ENCODE measurements around the gene ARID5A. TPM values are rescaled to one million over a fixed set of nuclear protein-coding genes. Genes with fewer than 3 reads are reported as not detected.

The ARID5A gene
- total and polyA plus RNA-seq, 9 of the 15 experiments (the other 6 are each of a cell fraction or from before 2014, with no cell fraction given): 0.14 to 12.5 (median 3.0) TPM

DNA sequence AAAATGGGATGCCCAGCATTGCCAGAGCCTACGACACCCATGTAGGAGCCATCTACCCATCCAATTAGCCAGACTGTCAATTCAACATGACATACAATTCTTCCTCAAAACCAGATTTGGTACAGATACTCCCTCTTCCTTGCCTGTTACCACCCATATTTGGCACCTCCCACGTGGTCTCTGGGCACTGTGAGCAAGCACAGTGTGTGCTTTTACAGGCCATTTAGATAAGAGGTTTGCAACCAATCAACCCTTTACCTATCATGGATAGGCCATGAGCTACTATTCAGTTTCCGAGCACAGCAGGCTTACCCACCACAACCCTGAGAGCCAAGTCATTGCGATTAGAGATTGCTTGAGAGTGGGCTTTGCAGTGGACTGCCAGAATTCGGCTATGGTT, 40.9 kb downstream of the ARID5A start:
- H3K4me2 ChIP-seq (ENCODE audit: insufficient read depth, low read length): no peak overlapping the region
- DNase-seq (ENCODE audit: extremely low read depth in 1 of 4, low spot score in 3 of 4) (no peak), ATAC-seq (no peak), FAIRE-seq (no peak)
- intact Hi-C loops (cut with micrococcal nuclease): no loop called here
- no peak overlapping the region for H3K27ac ChIP-seq (ENCODE audit: extremely low read depth, low read depth, low read length)
- WGBS (ENCODE audit: insufficient coverage, low coverage, missing lambda C conversion rate): 47% methylated on average over 5 of the region's 5 CpGs
- no peaks in the 10 kb centered on the region for H3K79me2 ChIP-seq (ENCODE audit: control insufficient read depth, insufficient read depth, low read length)
- POLR2A ChIA-PET: interaction anchor here (0.6 kb wide), 1 partner anchor 372 kb away, joined by 3 read pairs; no protein-coding TSS in a partner anchor
- no peaks in the 10 kb centered on the region for H3K9me1 ChIP-seq (ENCODE audit: control insufficient read depth, insufficient read depth, low read length)
- in situ Hi-C loops (cut with MboI): no loop called here
- H3K4me1 ChIP-seq (replicated peaks in 1 of 2; ENCODE audit: control insufficient read depth in 2 of 2, insufficient read depth in 2 of 2, low read length in 2 of 2): no peaks in the 10 kb centered on the region
- no peak overlapping the region for H3K4me3 ChIP-seq
- H3K9ac ChIP-seq (ENCODE audit: insufficient read depth in 1 of 2, low read depth in 2 of 2, low read length in 2 of 2): no peak overlapping the region
- H4K20me1 ChIP-seq (replicated peaks; ENCODE audit: control insufficient read depth, insufficient read depth, low read length): no peaks in the 10 kb centered on the region
- CTCF ChIA-PET (ENCODE audit: low intra/inter-chr PET ratio): no interaction called here
- no peaks in the 10 kb centered on the region for H3K36me3 ChIP-seq (ENCODE audit: control insufficient read depth, insufficient read depth, low read length)
- H3K9me3 ChIP-seq (replicated peaks; ENCODE audit: control insufficient read depth, insufficient read depth, low read depth, low read length): no peaks in the 10 kb centered on the region
- TF ChIP-seq ELF4 (CRISPR knock-in tag; IDR thresholded peaks at IDR 0.05) (no peak), U2AF2 (optimal IDR thresholded peaks at IDR 0.05; ENCODE audit: low read depth, low read length) (no peak), GATAD2B (IDR thresholded peaks at IDR 0.05; ENCODE audit: borderline replicate concordance) (no peak), LCOR (CRISPR knock-in tag; IDR thresholded peaks at IDR 0.05) (no peak), MED1 (CRISPR knock-in tag; IDR thresholded peaks at IDR 0.05; ENCODE audit: borderline replicate concordance) (no peak), ZNF224 (CRISPR knock-in tag; IDR thresholded peaks at IDR 0.05) (no peak), ZZZ3 (IDR thresholded peaks at IDR 0.05) (no peak), ZFP36 (IDR thresholded peaks at IDR 0.05; ENCODE audit: low read depth, low read length, partially characterized antibody) (no peak)
- TF ChIP-seq, protein P1, sequence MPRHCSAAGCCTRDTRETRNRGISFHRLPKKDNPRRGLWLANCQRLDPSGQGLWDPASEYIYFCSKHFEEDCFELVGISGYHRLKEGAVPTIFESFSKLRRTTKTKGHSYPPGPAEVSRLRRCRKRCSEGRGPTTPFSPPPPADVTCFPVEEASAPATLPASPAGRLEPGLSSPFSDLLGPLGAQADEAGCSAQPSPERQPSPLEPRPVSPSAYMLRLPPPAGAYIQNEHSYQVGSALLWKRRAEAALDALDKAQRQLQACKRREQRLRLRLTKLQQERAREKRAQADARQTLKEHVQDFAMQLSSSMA (CRISPR knock-in tag; IDR thresholded peaks at IDR 0.05): no peak
- TF ChIP-seq, protein P2, sequence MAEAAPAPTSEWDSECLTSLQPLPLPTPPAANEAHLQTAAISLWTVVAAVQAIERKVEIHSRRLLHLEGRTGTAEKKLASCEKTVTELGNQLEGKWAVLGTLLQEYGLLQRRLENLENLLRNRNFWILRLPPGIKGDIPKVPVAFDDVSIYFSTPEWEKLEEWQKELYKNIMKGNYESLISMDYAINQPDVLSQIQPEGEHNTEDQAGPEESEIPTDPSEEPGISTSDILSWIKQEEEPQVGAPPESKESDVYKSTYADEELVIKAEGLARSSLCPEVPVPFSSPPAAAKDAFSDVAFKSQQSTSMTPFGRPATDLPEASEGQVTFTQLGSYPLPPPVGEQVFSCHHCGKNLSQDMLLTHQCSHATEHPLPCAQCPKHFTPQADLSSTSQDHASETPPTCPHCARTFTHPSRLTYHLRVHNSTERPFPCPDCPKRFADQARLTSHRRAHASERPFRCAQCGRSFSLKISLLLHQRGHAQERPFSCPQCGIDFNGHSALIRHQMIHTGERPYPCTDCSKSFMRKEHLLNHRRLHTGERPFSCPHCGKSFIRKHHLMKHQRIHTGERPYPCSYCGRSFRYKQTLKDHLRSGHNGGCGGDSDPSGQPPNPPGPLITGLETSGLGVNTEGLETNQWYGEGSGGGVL (CRISPR knock-in tag; IDR thresholded peaks at IDR 0.05): no peak
- TF ChIP-seq, protein P3, sequence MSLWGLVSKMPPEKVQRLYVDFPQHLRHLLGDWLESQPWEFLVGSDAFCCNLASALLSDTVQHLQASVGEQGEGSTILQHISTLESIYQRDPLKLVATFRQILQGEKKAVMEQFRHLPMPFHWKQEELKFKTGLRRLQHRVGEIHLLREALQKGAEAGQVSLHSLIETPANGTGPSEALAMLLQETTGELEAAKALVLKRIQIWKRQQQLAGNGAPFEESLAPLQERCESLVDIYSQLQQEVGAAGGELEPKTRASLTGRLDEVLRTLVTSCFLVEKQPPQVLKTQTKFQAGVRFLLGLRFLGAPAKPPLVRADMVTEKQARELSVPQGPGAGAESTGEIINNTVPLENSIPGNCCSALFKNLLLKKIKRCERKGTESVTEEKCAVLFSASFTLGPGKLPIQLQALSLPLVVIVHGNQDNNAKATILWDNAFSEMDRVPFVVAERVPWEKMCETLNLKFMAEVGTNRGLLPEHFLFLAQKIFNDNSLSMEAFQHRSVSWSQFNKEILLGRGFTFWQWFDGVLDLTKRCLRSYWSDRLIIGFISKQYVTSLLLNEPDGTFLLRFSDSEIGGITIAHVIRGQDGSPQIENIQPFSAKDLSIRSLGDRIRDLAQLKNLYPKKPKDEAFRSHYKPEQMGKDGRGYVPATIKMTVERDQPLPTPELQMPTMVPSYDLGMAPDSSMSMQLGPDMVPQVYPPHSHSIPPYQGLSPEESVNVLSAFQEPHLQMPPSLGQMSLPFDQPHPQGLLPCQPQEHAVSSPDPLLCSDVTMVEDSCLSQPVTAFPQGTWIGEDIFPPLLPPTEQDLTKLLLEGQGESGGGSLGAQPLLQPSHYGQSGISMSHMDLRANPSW (CRISPR knock-in tag; IDR thresholded peaks at IDR 0.05): no peak
- H2AFZ ChIP-seq (ENCODE audit: low read depth, low read length): no peak overlapping the region
- BruUV-seq (replicated peaks): no TSS peak
- no peaks in the 10 kb centered on the region for H3K27me3 ChIP-seq (ENCODE audit: control insufficient read depth in 2 of 2, insufficient read depth in 2 of 2, low read length in 2 of 2)
